Tongue (tissue), 2 donors: ENCODE data around the gene PLA2G6. TPM values are rescaled to one million over a fixed set of nuclear protein-coding genes. Genes with fewer than 3 reads are reported as not detected.

Experiments
- DNase-seq: peaks from one replicate; pipeline ENCODE4 v3.0.0-alpha.2; 2015
- total RNA-seq: library from RNA; depleted of rRNA; stranded (reverse); fragments of >200 nt; gene quantifications from one replicate; pipeline ENCODE4 v1.2.3, GENCODE V29; 2014

Gene PLA2G6
- total RNA-seq, 1 donor from 2014 or later = 15.3 TPM

GRCh38 chr22:38213990-38214301, 32.3 kb upstream of the PLA2G6 start:
- DNase-seq = no peak

GRCh38 chr22:38213319-38213989, 31.8 kb upstream of the PLA2G6 start:
- DNase-seq = no peak

- DNase-seq = no peak
Observed at GRCh38 chr22:38212442-38212841, 30.8 kb upstream of the PLA2G6 start.

- DNase-seq = no peak
Observed at GRCh38 chr22:38211556-38211955, 29.9 kb upstream of the PLA2G6 start.

GRCh38 chr22:38208551-38208968, 26.9 kb upstream of the PLA2G6 start:
- no peak for DNase-seq

- no peak for DNase-seq
Observed at GRCh38 chr22:38207898-38208432, 26.3 kb upstream of the PLA2G6 start.

- peak; percentile 94 for DNase-seq
Observed at GRCh38 chr22:38205261-38206128, 23.9 kb upstream of the PLA2G6 start.

- no peak for DNase-seq
Observed at GRCh38 chr22:38204784-38205183, 23.2 kb upstream of the PLA2G6 start.

GRCh38 chr22:38203855-38204514, 22.4 kb upstream of the PLA2G6 start:
- no peak for DNase-seq

GRCh38 chr22:38203090-38203810, 21.6 kb upstream of the PLA2G6 start:
- DNase-seq = peak; percentile 44

- peak; percentile 90 for DNase-seq
Observed at GRCh38 chr22:38202437-38203089, 20.9 kb upstream of the PLA2G6 start.

GRCh38 chr22:38201711-38202436, 20.2 kb upstream of the PLA2G6 start, which contains the start of gene MAFF:
Gene MAFF, plus strand, starts transcription at chr22:38201994. Its CDS starts 11,860 bp downstream, at chr22:38213854.
- peak; percentile 97 for DNase-seq

GRCh38 chr22:38201371-38201710, 19.7 kb upstream of the PLA2G6 start:
- no peak for DNase-seq

- DNase-seq = no peak
Observed at GRCh38 chr22:38199826-38200559, 18.4 kb upstream of the PLA2G6 start.

GRCh38 chr22:38196791-38197419, 15.3 kb upstream of the PLA2G6 start:
- DNase-seq = no peak

GRCh38 chr22:38193580-38193979, 11.9 kb upstream of the PLA2G6 start:
- DNase-seq = no peak

GRCh38 chr22:38192475-38192863, 10.8 kb upstream of the PLA2G6 start:
- DNase-seq = no peak

GRCh38 chr22:38191731-38192474, 10.3 kb upstream of the PLA2G6 start:
- no peak for DNase-seq

GRCh38 chr22:38191055-38191454, 9.4 kb upstream of the PLA2G6 start:
- no peak for DNase-seq
